SH-SY5Y (cell line): ENCODE results near the gene COMMD1.

ENCODE experiments used
- GATA2 ChIP-seq: IDR thresholded peaks from 2 replicates; pipeline ENCODE4 v1.6.1; 2011; ENCODE audit warnings: mild to moderate bottlenecking, low read depth, low read length
- GATA3 ChIP-seq: IDR thresholded peaks from 2 replicates; pipeline ENCODE4 v1.6.1; 2011; ENCODE audit warnings: low read depth, mild to moderate bottlenecking, low read length, moderate library complexity

Gene COMMD1

GRCh38 chr2:62016957-62017356 lies 111.5 kb downstream of the COMMD1 start:
- TF ChIP-seq GATA2 (no peak), GATA3 (no peak)

- no peak for TF ChIP-seq GATA2
- no peak for TF ChIP-seq GATA3
Measured at GRCh38 chr2:62029910-62030309, 124.4 kb downstream of the COMMD1 start.

- TF ChIP-seq GATA3 = no peak
- no peak for TF ChIP-seq GATA2
Measured at GRCh38 chr2:62030902-62031301, 125.4 kb downstream of the COMMD1 start.

GRCh38 chr2:62032096-62032495 lies 126.6 kb downstream of the COMMD1 start:
- TF ChIP-seq GATA2 = no peak
- TF ChIP-seq GATA3 = no peak

GRCh38 chr2:62034715-62035114 lies 129.2 kb downstream of the COMMD1 start:
- TF ChIP-seq GATA2 (no peak), GATA3 (no peak)

- TF ChIP-seq GATA2 (no peak), GATA3 (no peak)
Measured at GRCh38 chr2:62036229-62036628, 130.8 kb downstream of the COMMD1 start.

GRCh38 chr2:62036761-62037250 lies 131.3 kb downstream of the COMMD1 start:
- no peak for TF ChIP-seq GATA2
- TF ChIP-seq GATA3 = no peak

GRCh38 chr2:62038975-62039771 lies 133.7 kb downstream of the COMMD1 start:
- no peak for TF ChIP-seq GATA3
- TF ChIP-seq GATA2 = no peak

GRCh38 chr2:62040926-62041325 lies 135.5 kb downstream of the COMMD1 start:
- TF ChIP-seq GATA3 (no peak), GATA2 (no peak)

- TF ChIP-seq GATA2 = no peak
- TF ChIP-seq GATA3 = no peak
Measured at GRCh38 chr2:62042400-62042799, 136.9 kb downstream of the COMMD1 start.

GRCh38 chr2:62042944-62043343 lies 137.5 kb downstream of the COMMD1 start:
- TF ChIP-seq GATA3 (no peak), GATA2 (no peak)

- TF ChIP-seq GATA3 = no peak
- TF ChIP-seq GATA2 = no peak
Measured at GRCh38 chr2:62045017-62045543, 139.6 kb downstream of the COMMD1 start.

GRCh38 chr2:62046141-62046540 lies 140.7 kb downstream of the COMMD1 start:
- TF ChIP-seq GATA3 = no peak
- TF ChIP-seq GATA2 = no peak

- TF ChIP-seq GATA3 (no peak), GATA2 (no peak)
Measured at GRCh38 chr2:62050456-62051045, 145.1 kb downstream of the COMMD1 start.
